Transverse colon (tissue), 4 donors: ENCODE results near the gene SATB2. TPM values are rescaled to one million over a fixed set of nuclear protein-coding genes. Genes with fewer than 3 reads are reported as not detected.

ENCODE experiments used
- DNase-seq: peaks from one replicate; pipeline ENCODE4 v3.0.0-alpha.2; 2019
- H3K27ac ChIP-seq, 4 donors: fragments of 200-600 bp; sonication (generic); 2 replicates each; pipeline ENCODE4 v1.5.1; 2016 to 2018; ENCODE audit warnings: inconsistent platforms in 4 of 4
- H3K27me3 ChIP-seq: fragments of 200-600 bp; sonication (generic); 2 replicates; pipeline ENCODE4 v1.5.1; 2017; ENCODE audit warnings: inconsistent platforms
- H3K36me3 ChIP-seq, 4 donors: fragments of 200-600 bp; sonication (generic); 2 replicates each; pipeline ENCODE4 v1.5.1; 2017 to 2019; ENCODE audit warnings: inconsistent platforms in 4 of 4
- H3K4me1 ChIP-seq, 4 donors: fragments of 200-600 bp; sonication (generic); 2 replicates each; pipeline ENCODE4 v1.5.1; 2017 to 2020; ENCODE audit warnings: inconsistent platforms in 4 of 4
- H3K4me3 ChIP-seq, 4 donors: fragments of 200-600 bp; sonication (generic); 1 replicate in 1 of 4; 2 replicates in 3 of 4; pipeline versions ENCODE4 v1.5.1 to v1.6.1; 2017 to 2019; ENCODE audit warnings: inconsistent platforms in 4 of 4
- H3K9me3 ChIP-seq, 2 donors: fragments of 200-600 bp; sonication (generic); 2 replicates each; pipeline ENCODE4 v1.5.1; 2017 to 2019; ENCODE audit warnings: inconsistent platforms in 2 of 2
- EP300 ChIP-seq: sonication (generic); formaldehyde crosslinking; IDR thresholded peaks from one replicate; pipeline ENCODE4 v1.6.1; 2017; ENCODE audit warnings: antibody characterized with exemption, low read depth
- POLR2A ChIP-seq: fragments of 450-650 bp; IDR thresholded peaks from one replicate; pipeline ENCODE4 v1.6.1; 2016; ENCODE audit warnings: antibody characterized with exemption, mild to moderate bottlenecking, moderate library complexity
- POLR2AphosphoS5 ChIP-seq, 3 donors: sonication (generic); formaldehyde crosslinking; IDR thresholded peaks; one replicate each; pipeline ENCODE4 v1.6.1; 2016; ENCODE audit warnings: antibody characterized with exemption in 3 of 3
- WGBS, 2 donors: methylation state at CpG; one replicate each; pipeline ENCODE4 v1.1.5; 2018; ENCODE audit warnings: low coverage in 1 of 2; 5-methylcytosine and 5-hydroxymethylcytosine counted together
- in situ Hi-C, 4 donors: fragments of 200-750 bp; cut with MboI; loops; one replicate each; pipeline versions ENCODE4 v1.15.0 to v1.15.1; 2017; ENCODE audit warnings: low sequenced_read_pairs in 3 of 4, low pct_ligation_motif_present in 1 of 4, low pct_unique_long_range_greater_than_20kb in 1 of 4
- intact Hi-C: fragments of 100-400 bp; cut with DNase I; formaldehyde crosslinking; loops from one replicate; pipeline ENCODE4 v1.15.1; 2023; ENCODE audit warnings: low total_unique reads
- total RNA-seq, 4 donors: library from RNA; depleted of rRNA; stranded (reverse); fragments of >200 nt; gene quantifications; one replicate each; pipeline ENCODE4 v1.1.0, GENCODE V29; 2016
- TF ChIP-seq, protein P1 (sequence below), 5 experiments: fragments of 200-600 bp in 3 of 5; fragments of 450-650 bp in 2 of 5; sonication (generic) in 3 of 5; IDR thresholded peaks; 1 replicate in 2 of 5; 2 replicates in 3 of 5; pipeline ENCODE4 v1.5.1; 2016 to 2017; ENCODE audit warnings: antibody characterized with exemption in 5 of 5, inconsistent platforms in 3 of 5, mild to moderate bottlenecking in 2 of 5, moderate library complexity in 1 of 5

The SATB2 gene
- total RNA-seq, 4 donors from 2014 or later: 289 to 316 (median 293) TPM

DNA sequence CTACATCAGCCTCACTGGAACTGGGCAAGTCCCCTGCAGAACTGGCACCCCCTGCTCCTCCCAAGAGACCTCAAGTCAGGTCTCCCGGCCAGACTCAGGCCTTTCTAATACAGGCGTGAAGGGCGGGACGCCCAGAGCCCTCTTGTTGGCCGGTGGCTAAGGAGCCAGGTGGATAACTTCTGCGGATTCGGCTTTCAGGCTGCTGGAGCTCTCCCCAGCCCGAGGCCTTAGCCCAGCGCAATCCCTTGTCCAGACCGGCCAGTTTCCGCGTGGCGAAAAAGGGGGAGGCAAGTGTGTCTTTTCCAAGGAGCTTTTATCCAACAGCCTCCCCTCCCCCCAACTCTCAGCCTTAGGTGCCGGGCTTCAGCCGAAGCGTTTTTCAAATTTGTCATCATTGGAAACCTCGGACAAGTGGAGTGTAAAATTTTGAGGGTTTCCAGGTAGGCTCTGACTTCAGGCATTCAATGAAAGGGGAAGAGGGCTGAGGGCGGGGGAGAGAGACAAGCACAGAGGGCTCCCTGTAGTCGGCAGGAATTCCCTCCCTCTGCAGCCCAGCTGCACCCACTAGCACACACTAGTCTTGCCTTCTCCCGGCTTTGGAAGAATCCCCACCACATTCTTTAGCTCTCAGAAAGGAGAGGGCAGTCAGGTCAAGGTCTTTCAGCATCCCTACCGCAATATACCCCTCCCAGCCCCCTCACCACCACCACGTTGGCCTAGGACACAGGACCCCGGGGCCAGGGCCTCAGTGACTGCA, 9.5 kb upstream of the SATB2 start:
- TF ChIP-seq, protein P1, sequence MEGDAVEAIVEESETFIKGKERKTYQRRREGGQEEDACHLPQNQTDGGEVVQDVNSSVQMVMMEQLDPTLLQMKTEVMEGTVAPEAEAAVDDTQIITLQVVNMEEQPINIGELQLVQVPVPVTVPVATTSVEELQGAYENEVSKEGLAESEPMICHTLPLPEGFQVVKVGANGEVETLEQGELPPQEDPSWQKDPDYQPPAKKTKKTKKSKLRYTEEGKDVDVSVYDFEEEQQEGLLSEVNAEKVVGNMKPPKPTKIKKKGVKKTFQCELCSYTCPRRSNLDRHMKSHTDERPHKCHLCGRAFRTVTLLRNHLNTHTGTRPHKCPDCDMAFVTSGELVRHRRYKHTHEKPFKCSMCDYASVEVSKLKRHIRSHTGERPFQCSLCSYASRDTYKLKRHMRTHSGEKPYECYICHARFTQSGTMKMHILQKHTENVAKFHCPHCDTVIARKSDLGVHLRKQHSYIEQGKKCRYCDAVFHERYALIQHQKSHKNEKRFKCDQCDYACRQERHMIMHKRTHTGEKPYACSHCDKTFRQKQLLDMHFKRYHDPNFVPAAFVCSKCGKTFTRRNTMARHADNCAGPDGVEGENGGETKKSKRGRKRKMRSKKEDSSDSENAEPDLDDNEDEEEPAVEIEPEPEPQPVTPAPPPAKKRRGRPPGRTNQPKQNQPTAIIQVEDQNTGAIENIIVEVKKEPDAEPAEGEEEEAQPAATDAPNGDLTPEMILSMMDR (IDR thresholded peaks at IDR 0.05): no peak
- TF ChIP-seq POLR2A: no peak
- no peak for TF ChIP-seq POLR2AphosphoS5 (IDR thresholded peaks at IDR 0.05)
- TF ChIP-seq EP300: no peak
- Histone ChIP-seq H3K9me3 (no peaks in the 10 kb centered on the region), H3K27ac (peak overlapping the region; percentile 83 to 90 (median 87)), H3K36me3 (no peaks in the 10 kb centered on the region), H3K4me3 (peak overlapping the region in 1 of 4 donors; percentile 98), H3K4me1 (peaks cover 6 to 61% (median 37%) of the 10 kb centered on the region in 4 donors), H3K27me3 (peaks cover 100% of the 10 kb centered on the region)
- intact Hi-C loops (no loop called here), in situ Hi-C loops (no loop called here)
- peak; percentile 26 for DNase-seq
- 18 to 23% methylated on average over 2 to 20 of the region's 23 CpGs for WGBS, 2 donors

DNA sequence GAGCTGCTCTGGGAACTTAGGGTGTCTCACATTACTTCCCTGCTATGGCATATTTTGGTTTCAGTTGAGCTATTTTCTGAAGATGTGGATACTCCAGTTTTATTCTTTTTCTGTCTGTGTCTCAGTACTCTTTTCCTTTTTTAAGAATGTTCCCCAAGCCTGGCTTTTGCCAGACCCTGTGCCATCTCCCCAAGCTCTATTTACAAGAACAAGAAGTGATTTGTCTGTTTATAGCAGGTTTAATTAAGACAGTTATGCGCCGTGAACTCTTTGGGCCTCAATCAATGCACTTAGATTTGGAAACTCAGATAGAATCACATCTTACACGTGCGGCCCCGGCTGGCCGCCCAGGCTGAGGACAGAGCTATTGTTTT, 8.9 kb upstream of the SATB2 start:
- 19 to 40% methylated on average over 1 to 6 of the region's 6 CpGs for WGBS, 2 donors
- TF ChIP-seq EP300 (no peak), POLR2AphosphoS5 (IDR thresholded peaks at IDR 0.05) (no peak), POLR2A (no peak)
- TF ChIP-seq, protein P1 (IDR thresholded peaks at IDR 0.05): no peak
- no peaks in the 10 kb centered on the region for H3K9me3 ChIP-seq
- peaks cover 6 to 61% (median 37%) of the 10 kb centered on the region in 4 donors for H3K4me1 ChIP-seq
- H3K4me3 ChIP-seq: peak overlapping the region in 1 of 4 donors; percentile 98
- in situ Hi-C loops: no loop called here
- peak overlapping the region; percentile 83 to 90 (median 87) for H3K27ac ChIP-seq
- peaks cover 100% of the 10 kb centered on the region for H3K27me3 ChIP-seq
- intact Hi-C loops: no loop called here
- DNase-seq: no peak
- no peaks in the 10 kb centered on the region for H3K36me3 ChIP-seq

DNA sequence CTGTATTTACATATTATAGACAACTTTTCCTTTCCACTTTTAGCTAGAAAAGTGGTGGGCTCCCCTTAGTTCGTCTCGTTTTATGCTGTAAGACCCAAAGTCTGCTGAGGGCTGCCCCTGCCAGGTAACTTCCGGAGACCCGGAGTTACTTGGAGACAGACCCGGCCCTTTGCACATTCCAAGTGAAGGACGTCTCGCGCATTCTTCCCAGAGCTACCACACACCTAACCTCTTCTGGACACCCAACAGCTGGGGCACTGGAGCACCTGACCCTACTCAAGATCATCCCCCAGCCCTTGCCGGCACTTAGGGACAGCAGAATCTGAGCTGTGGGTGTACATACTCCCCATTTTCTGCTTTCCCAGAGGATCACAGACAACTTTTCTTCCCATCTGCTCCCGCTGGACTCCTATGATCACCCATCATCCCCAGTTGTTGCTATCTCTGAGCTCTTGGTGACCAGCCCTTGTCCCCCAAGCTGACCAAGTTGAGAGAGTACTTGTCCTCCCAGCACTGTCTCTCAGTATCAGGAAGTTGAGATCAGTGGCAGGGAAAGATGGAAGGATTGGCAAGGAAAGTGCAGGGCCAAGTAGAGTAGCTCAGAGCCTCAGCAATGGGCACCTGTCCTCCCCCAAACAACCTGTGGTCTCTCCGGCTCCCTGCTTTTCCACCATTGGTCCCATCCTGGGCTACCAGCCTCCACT, 8.4 kb upstream of the SATB2 start:
- peak overlapping the region; percentile 83 to 90 (median 87) for H3K27ac ChIP-seq
- H3K36me3 ChIP-seq: no peaks in the 10 kb centered on the region
- TF ChIP-seq, protein P1 (IDR thresholded peaks at IDR 0.05): no peak
- TF ChIP-seq EP300: no peak
- TF ChIP-seq POLR2AphosphoS5 (IDR thresholded peaks at IDR 0.05): no peak
- TF ChIP-seq POLR2A: no peak
- H3K27me3 ChIP-seq: peaks cover 100% of the 10 kb centered on the region
- intact Hi-C loops (no loop called here), in situ Hi-C loops (no loop called here)
- peaks cover 6 to 59% (median 36%) of the 10 kb centered on the region in 4 donors for H3K4me1 ChIP-seq
- WGBS, 2 donors: 11 to 80% methylated on average over 1 to 11 of the region's 11 CpGs
- peak; percentile 33 for DNase-seq
- peak overlapping the region in 2 of 4 donors; percentile 10 to 98 for H3K4me3 ChIP-seq
- no peaks in the 10 kb centered on the region for H3K9me3 ChIP-seq

DNA sequence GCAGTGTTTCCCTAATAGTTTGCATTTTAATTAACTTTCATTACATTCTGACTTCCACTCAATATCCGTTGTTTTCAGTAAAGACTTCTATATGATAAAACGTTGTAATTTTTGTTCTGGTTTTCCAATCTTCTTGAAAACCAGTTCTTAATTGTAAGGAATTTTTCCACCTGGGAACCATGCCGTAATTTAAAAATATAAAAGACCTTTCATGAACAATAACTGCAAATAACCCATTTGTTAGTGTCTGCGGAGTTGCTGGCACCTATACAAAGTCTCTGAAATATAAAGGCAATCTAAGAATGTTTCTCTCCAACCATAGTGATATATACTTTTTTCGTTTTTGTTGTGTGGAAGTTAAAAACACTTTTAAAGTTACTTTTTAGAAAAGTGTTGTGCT, 7.7 kb upstream of the SATB2 start:
- 11% methylated on average over 5 of the region's 5 CpGs for WGBS, 2 donors
- Histone ChIP-seq H3K9me3 (no peaks in the 10 kb centered on the region), H3K4me1 (peaks cover 6 to 53% (median 33%) of the 10 kb centered on the region in 4 donors), H3K36me3 (no peaks in the 10 kb centered on the region), H3K27ac (peak overlapping the region; percentile 83 to 90 (median 87)), H3K4me3 (peak overlapping the region in 2 of 4 donors; percentile 68 to 98), H3K27me3 (peaks cover 100% of the 10 kb centered on the region)
- TF ChIP-seq POLR2A: no peak
- no peak for TF ChIP-seq POLR2AphosphoS5 (IDR thresholded peaks at IDR 0.05)
- no peak for TF ChIP-seq EP300
- TF ChIP-seq, protein P1 (IDR thresholded peaks at IDR 0.05): no peak
- in situ Hi-C loops (no loop called here), intact Hi-C loops (no loop called here)
- DNase-seq: no peak
